G401.6 (cell line): Measurements from ENCODE around the gene EEF2K.

ENCODE experiments used
- FAIRE-seq: peaks from 2 replicates; lab custom pipeline; 2012; peaks lifted over from hg19 to GRCh38; lab: Jason Lieb, UNC

The EEF2K gene

DNA sequence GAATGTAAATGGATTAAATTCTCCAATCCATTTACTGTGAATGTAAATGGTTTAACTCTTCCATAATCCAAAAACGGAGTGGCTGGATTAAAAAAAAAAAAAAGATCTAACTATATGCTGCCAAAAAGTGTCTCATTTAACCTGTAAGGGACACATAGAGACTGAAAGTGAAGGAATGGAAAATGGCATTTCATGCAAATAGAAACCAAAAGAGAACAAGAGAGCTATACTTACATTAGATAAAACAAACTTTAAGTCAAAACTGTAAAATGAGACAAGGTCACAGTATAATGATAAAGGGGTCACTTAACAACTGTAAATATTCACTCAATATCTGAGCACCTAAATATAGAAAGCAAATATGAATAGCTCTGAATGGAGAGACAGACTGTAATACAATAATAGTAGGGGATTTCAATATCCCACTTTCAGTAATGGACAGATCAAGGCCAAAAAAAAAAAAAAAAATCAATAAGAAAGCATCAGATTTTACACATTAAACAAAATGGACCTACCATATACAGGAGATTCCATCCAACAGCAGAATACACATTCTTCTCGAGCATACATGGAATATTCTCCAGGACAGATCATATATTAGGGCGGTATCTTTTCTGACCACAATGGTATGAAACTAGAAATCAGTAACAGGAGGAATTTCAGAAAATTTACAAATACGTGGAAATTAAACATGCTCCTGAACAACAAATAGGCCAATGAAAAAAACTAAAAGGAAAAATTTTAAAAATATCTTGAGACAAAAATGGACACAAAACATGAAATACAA is 132.0 kb downstream of the EEF2K start:
- FAIRE-seq: no peak
